Measurements from ENCODE around the gene MAFG. TPM values are rescaled to one million over a fixed set of nuclear protein-coding genes. Genes with fewer than 3 reads are reported as not detected.

Gene MAFG
- total and polyA plus RNA-seq, 2 of the 13 experiments (the other 11 are each of a cell fraction or from before 2014, with no cell fraction given): 14.5 to 20.0 TPM

- TF ChIP-seq HMGA1 (CRISPR knock-in tag; conservative IDR thresholded peaks at IDR 0.05) (no peak), GLI4 (CRISPR knock-in tag; IDR thresholded peaks at IDR 0.05; ENCODE audit: borderline replicate concordance) (0 out of 2 replicates have a peak, but pooled peaks have one; percentile 33), IKZF1 (IDR thresholded peaks at IDR 0.05) (no peak), ZNF468 (CRISPR knock-in tag; IDR thresholded peaks at IDR 0.05) (no peak), ASH2L (IDR thresholded peaks at IDR 0.05; ENCODE audit: insufficient read length, low read depth, low read length) (peak; percentile 26), IRF2 (CRISPR knock-in tag; IDR thresholded peaks at IDR 0.05) (peak; percentile 90), ZSCAN20 (CRISPR knock-in tag; IDR thresholded peaks at IDR 0.05; ENCODE audit: borderline replicate concordance) (peak; percentile 81), ZNF607 (CRISPR knock-in tag; IDR thresholded peaks at IDR 0.05; ENCODE audit: borderline replicate concordance) (peak; percentile 84), THYN1 (CRISPR knock-in tag; IDR thresholded peaks at IDR 0.05; ENCODE audit: borderline replicate concordance, low read depth) (no peak), SOX6 (IDR thresholded peaks at IDR 0.05) (no peak), SOX6 (CRISPR knock-in tag; IDR thresholded peaks at IDR 0.05) (peak; percentile 86), NR2F2 (IDR thresholded peaks at IDR 0.05; ENCODE audit: borderline replicate concordance, low read depth) (peak; percentile 76; the same call in 1 of the 2 replicates), NR1H2 (CRISPR knock-in tag; IDR thresholded peaks at IDR 0.05; ENCODE audit: borderline replicate concordance, low read depth) (0 out of 2 replicates have a peak, but pooled peaks have one; percentile 15), ZNF629 (CRISPR knock-in tag; conservative IDR thresholded peaks at IDR 0.05) (peak; percentile 47), ZNF484 (CRISPR knock-in tag; IDR thresholded peaks at IDR 0.05; ENCODE audit: borderline replicate concordance, low read depth) (no peak; the same call in 1 of the 2 replicates), MTF2 (CRISPR knock-in tag; IDR thresholded peaks at IDR 0.05; ENCODE audit: borderline replicate concordance) (0 out of 2 replicates have a peak, but pooled peaks have one; percentile 8), ZSCAN9 (CRISPR knock-in tag; IDR thresholded peaks at IDR 0.05; ENCODE audit: borderline replicate concordance) (peak; percentile 93; the same call in 1 of the 2 replicates), KDM5A (IDR thresholded peaks at IDR 0.05; ENCODE audit: borderline replicate concordance, low read length) (no peak), ZNF615 (CRISPR knock-in tag; IDR thresholded peaks at IDR 0.05; ENCODE audit: borderline replicate concordance) (peak; percentile 99), MED13 (CRISPR knock-in tag; IDR thresholded peaks at IDR 0.05) (peak; percentile 87; the same call in 1 of the 2 replicates)
- TF ChIP-seq, protein P1, sequence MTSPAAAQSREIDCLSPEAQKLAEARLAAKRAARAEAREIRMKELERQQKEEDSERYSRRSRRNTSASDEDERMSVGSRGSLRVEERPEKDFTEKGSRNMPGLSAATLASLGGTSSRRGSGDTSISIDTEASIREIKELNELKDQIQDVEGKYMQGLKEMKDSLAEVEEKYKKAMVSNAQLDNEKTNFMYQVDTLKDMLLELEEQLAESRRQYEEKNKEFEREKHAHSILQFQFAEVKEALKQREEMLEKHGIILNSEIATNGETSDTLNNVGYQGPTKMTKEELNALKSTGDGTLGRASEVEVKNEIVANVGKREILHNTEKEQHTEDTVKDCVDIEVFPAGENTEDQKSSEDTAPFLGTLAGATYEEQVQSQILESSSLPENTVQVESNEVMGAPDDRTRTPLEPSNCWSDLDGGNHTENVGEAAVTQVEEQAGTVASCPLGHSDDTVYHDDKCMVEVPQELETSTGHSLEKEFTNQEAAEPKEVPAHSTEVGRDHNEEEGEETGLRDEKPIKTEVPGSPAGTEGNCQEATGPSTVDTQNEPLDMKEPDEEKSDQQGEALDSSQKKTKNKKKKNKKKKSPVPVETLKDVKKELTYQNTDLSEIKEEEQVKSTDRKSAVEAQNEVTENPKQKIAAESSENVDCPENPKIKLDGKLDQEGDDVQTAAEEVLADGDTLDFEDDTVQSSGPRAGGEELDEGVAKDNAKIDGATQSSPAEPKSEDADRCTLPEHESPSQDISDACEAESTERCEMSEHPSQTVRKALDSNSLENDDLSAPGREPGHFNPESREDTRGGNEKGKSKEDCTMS (CRISPR knock-in tag; conservative IDR thresholded peaks at IDR 0.05): 0 out of 2 replicates have a peak, but pooled peaks have one; percentile 48
- TF ChIP-seq, protein P2, sequence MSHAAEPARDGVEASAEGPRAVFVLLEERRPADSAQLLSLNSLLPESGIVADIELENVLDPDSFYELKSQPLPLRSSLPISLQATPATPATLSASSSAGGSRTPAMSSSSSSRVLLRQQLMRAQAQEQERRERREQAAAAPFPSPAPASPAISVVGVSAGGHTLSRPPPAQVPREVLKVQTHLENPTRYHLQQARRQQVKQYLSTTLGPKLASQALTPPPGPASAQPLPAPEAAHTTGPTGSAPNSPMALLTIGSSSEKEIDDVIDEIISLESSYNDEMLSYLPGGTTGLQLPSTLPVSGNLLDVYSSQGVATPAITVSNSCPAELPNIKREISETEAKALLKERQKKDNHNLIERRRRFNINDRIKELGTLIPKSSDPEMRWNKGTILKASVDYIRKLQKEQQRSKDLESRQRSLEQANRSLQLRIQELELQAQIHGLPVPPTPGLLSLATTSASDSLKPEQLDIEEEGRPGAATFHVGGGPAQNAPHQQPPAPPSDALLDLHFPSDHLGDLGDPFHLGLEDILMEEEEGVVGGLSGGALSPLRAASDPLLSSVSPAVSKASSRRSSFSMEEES (CRISPR knock-in tag; IDR thresholded peaks at IDR 0.05): peak; percentile 74; the same call in 1 of the 2 replicates
- TF ChIP-seq, protein P3, sequence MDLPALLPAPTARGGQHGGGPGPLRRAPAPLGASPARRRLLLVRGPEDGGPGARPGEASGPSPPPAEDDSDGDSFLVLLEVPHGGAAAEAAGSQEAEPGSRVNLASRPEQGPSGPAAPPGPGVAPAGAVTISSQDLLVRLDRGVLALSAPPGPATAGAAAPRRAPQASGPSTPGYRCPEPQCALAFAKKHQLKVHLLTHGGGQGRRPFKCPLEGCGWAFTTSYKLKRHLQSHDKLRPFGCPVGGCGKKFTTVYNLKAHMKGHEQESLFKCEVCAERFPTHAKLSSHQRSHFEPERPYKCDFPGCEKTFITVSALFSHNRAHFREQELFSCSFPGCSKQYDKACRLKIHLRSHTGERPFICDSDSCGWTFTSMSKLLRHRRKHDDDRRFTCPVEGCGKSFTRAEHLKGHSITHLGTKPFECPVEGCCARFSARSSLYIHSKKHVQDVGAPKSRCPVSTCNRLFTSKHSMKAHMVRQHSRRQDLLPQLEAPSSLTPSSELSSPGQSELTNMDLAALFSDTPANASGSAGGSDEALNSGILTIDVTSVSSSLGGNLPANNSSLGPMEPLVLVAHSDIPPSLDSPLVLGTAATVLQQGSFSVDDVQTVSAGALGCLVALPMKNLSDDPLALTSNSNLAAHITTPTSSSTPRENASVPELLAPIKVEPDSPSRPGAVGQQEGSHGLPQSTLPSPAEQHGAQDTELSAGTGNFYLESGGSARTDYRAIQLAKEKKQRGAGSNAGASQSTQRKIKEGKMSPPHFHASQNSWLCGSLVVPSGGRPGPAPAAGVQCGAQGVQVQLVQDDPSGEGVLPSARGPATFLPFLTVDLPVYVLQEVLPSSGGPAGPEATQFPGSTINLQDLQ (CRISPR knock-in tag; IDR thresholded peaks at IDR 0.05): peak; percentile 76; the same call in 1 of the 2 replicates
Observed at GRCh38 chr17:81966343-81967243, 39.1 kb upstream of the MAFG start (continued).

Data from HepG2 (cell line).